NCI-H345 treated with DMSO at 0.1 percent for 48 hours (cell line): Measurements from ENCODE around the gene GLOD4.
"Not testable (repeated sequence)": the region's sequence is repeated elsewhere in the genome, so short reads cannot be mapped to it uniquely, and the experiment has no call there.

Experiments
- DNase-seq: peaks from one replicate; lab custom pipeline; 2025; ENCODE audit not compliant: unreplicated experiment; lab: John Stamatoyannopoulos, UW

The GLOD4 gene

GRCh38 chr17:802901-803881, 21.1 kb upstream of the GLOD4 start:
- no peak for DNase-seq

- no peak for DNase-seq
Measured at GRCh38 chr17:802481-802880, 20.4 kb upstream of the GLOD4 start.

GRCh38 chr17:801660-802059, 19.6 kb upstream of the GLOD4 start:
- DNase-seq: no peak

GRCh38 chr17:800446-801242, 18.6 kb upstream of the GLOD4 start:
- DNase-seq: no peak

GRCh38 chr17:799261-799660, 17.2 kb upstream of the GLOD4 start:
- no peak for DNase-seq

GRCh38 chr17:798246-798645, 16.2 kb upstream of the GLOD4 start:
- DNase-seq: no peak

GRCh38 chr17:797236-797840, 15.3 kb upstream of the GLOD4 start:
- DNase-seq: no peak

GRCh38 chr17:796609-797008, 14.5 kb upstream of the GLOD4 start:
- no peak for DNase-seq

GRCh38 chr17:795721-796120, 13.6 kb upstream of the GLOD4 start:
- no peak for DNase-seq

- DNase-seq: no peak
Measured at GRCh38 chr17:795276-795675, 13.2 kb upstream of the GLOD4 start.

- DNase-seq: peak; percentile 20
Measured at GRCh38 chr17:794876-795275, 12.8 kb upstream of the GLOD4 start.

GRCh38 chr17:792277-792676, 10.2 kb upstream of the GLOD4 start:
- no peak for DNase-seq

- no peak for DNase-seq
Measured at GRCh38 chr17:791829-792228, 9.7 kb upstream of the GLOD4 start.

GRCh38 chr17:790874-791247, 8.8 kb upstream of the GLOD4 start:
- DNase-seq: not testable (repeated sequence)

GRCh38 chr17:789931-790873, 8.1 kb upstream of the GLOD4 start:
- not testable (repeated sequence) for DNase-seq

GRCh38 chr17:789160-789840, 7.2 kb upstream of the GLOD4 start:
- DNase-seq: no peak

- no peak for DNase-seq
Measured at GRCh38 chr17:788551-788950, 6.5 kb upstream of the GLOD4 start.

- DNase-seq: no peak
Measured at GRCh38 chr17:787641-788221, 5.7 kb upstream of the GLOD4 start.

- DNase-seq: not testable (repeated sequence)
Measured at GRCh38 chr17:785901-786300, 3.8 kb upstream of the GLOD4 start.

- DNase-seq: no peak
Measured at GRCh38 chr17:784143-784542, 2.1 kb upstream of the GLOD4 start.
